Measurements from ENCODE around the gene KIAA0513. TPM values are rescaled to one million over a fixed set of nuclear protein-coding genes. Genes with fewer than 3 reads are reported as not detected.

Gene KIAA0513
- total and polyA plus RNA-seq, 10 donors: 1.7 to 30.0 (median 21.9) TPM

DNA sequence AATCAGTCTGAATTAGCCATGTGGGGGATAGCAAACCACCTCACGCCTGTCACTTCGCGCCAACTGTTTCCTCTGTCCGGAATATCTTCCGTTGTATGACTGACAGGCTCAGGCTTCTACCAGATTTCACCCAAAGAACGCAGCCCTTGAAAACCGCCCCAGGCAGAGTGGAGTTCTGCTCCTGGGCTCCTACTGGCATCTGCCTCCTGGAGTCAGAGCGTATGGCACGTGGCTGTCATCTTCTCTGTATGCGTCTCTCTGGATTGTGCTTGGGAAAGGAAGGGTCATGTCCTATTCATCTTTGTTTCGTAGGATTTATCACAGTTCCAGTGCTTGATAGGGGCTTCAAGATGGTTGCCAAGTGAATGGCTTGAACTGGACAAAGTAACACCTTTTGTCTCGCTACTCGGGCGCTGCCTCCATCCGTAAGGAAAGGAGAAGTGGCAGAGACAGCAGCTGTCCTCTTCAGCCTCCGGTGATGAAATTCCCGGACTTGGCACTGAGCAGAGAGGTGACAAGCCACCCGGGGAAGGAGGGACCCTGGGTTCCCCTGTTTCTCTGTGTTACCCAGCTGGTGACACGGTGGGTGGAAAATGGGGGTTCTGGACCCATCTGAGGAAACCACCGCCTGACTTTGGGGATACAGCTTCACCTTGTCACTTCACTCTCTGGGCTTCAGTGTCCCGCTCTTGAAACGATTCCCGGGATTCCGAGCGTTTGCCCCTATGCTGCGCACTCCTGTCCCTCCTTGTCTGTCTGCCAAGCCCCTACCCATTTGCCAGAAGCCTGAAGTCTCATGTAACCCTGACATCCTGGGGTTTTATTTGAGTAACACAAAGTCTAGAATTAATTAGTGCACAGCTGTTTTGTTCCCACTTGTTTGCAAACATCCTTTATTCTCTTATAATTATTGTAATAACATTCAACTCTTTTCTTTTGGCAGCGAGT lies 13.9 kb downstream of the KIAA0513 start:
- Histone ChIP-seq H3K9me3 (no peaks in the 10 kb centered on the region), H3K4me1 (peaks cover 0 to 36% (median 4%) of the 10 kb centered on the region in 6 donors), H3K27ac (no peak overlapping the region), H3K27me3 (replicated peaks in 1 of 7) (no peaks in the 10 kb centered on the region), H3K4me3 (no peak overlapping the region), H3K36me3 (peaks cover 0 to 71% (median 0%) of the 10 kb centered on the region in 6 donors)
- WGBS, 5 donors: 76 to 85% (median 83%) methylated on average over 27 of the region's 27 CpGs
- no peak for DNase-seq
- intact Hi-C loops (cut with DNase I; ENCODE audit: low total_unique reads): no loop called here
- no peak for TF ChIP-seq POLR2A (IDR thresholded peaks at IDR 0.05)
- TF ChIP-seq, protein P1, sequence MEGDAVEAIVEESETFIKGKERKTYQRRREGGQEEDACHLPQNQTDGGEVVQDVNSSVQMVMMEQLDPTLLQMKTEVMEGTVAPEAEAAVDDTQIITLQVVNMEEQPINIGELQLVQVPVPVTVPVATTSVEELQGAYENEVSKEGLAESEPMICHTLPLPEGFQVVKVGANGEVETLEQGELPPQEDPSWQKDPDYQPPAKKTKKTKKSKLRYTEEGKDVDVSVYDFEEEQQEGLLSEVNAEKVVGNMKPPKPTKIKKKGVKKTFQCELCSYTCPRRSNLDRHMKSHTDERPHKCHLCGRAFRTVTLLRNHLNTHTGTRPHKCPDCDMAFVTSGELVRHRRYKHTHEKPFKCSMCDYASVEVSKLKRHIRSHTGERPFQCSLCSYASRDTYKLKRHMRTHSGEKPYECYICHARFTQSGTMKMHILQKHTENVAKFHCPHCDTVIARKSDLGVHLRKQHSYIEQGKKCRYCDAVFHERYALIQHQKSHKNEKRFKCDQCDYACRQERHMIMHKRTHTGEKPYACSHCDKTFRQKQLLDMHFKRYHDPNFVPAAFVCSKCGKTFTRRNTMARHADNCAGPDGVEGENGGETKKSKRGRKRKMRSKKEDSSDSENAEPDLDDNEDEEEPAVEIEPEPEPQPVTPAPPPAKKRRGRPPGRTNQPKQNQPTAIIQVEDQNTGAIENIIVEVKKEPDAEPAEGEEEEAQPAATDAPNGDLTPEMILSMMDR (IDR thresholded peaks at IDR 0.05 in 8 of 11, conservative IDR thresholded peaks at IDR 0.05 in 3 of 11): no peak
- TF ChIP-seq POLR2AphosphoS5 (IDR thresholded peaks at IDR 0.05): no peak

DNA sequence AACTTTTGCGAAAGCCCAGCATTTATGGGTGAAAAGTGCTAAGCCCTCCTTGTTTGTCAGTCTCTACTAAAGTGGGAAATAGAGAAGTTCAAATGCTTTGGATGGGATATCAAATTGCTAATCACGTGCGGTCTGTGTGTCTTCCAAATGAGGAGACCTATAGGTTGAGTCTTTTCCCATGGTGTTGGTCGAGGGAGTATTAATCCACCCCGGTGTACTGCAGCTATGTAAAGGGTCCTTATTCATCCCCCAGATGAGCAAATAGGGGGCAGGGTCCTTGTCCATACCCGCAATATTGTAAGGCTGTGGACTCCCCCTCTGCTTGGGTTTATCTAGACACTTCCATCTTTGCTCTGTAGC lies 14.6 kb downstream of the KIAA0513 start:
- 82 to 91% (median 89%) methylated on average over 6 of the region's 6 CpGs for WGBS, 5 donors

DNA sequence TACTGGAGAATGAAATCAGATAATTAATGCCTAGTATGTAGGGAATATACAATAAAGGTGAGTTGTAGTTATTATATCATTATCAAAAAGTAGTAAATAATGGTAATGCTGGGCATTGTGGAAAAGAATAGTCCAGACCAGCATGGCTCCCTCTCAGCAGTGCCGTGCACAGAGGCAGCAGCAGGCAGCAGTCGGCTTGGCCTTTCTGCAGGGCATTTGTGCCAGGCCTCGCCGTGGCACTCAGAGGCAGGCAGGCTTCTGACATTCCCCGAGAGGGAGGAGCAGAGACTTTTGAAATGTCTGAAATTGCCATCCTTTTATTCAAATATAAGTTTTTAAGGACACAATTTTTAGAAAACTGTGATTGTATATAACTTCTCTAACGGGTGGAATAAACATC lies 15.0 kb downstream of the KIAA0513 start:
- no peak for DNase-seq
- Histone ChIP-seq H3K36me3 (peaks cover 0 to 63% (median 0%) of the 10 kb centered on the region in 6 donors), H3K4me3 (no peak overlapping the region), H3K27me3 (replicated peaks in 1 of 7) (no peaks in the 10 kb centered on the region), H3K4me1 (peaks cover 0 to 38% (median 4%) of the 10 kb centered on the region in 6 donors), H3K27ac (no peak overlapping the region), H3K9me3 (no peaks in the 10 kb centered on the region)
- intact Hi-C loops (cut with DNase I; ENCODE audit: low total_unique reads): no loop called here
- 89 to 95% (median 93%) methylated on average over 6 of the region's 6 CpGs for WGBS, 5 donors
- TF ChIP-seq, protein P1 (IDR thresholded peaks at IDR 0.05 in 8 of 11, conservative IDR thresholded peaks at IDR 0.05 in 3 of 11): no peak
- TF ChIP-seq POLR2AphosphoS5 (IDR thresholded peaks at IDR 0.05) (no peak), POLR2A (IDR thresholded peaks at IDR 0.05) (no peak)

More for the DNA sequence above, 14.6 kb downstream of the KIAA0513 start:
- peaks cover 0 to 65% (median 0%) of the 10 kb centered on the region in 6 donors for H3K36me3 ChIP-seq
- no peak overlapping the region for H3K4me3 ChIP-seq
- H3K9me3 ChIP-seq: no peaks in the 10 kb centered on the region
- intact Hi-C loops (cut with DNase I; ENCODE audit: low total_unique reads): no loop called here
- H3K27me3 ChIP-seq (replicated peaks in 1 of 7): no peaks in the 10 kb centered on the region
- no peak overlapping the region for H3K27ac ChIP-seq
- TF ChIP-seq, protein P1 (IDR thresholded peaks at IDR 0.05 in 8 of 11, conservative IDR thresholded peaks at IDR 0.05 in 3 of 11): no peak
- TF ChIP-seq POLR2AphosphoS5 (IDR thresholded peaks at IDR 0.05): no peak
- TF ChIP-seq POLR2A (IDR thresholded peaks at IDR 0.05): no peak
- no peak for DNase-seq
- H3K4me1 ChIP-seq: peaks cover 0 to 36% (median 4%) of the 10 kb centered on the region in 6 donors

DNA sequence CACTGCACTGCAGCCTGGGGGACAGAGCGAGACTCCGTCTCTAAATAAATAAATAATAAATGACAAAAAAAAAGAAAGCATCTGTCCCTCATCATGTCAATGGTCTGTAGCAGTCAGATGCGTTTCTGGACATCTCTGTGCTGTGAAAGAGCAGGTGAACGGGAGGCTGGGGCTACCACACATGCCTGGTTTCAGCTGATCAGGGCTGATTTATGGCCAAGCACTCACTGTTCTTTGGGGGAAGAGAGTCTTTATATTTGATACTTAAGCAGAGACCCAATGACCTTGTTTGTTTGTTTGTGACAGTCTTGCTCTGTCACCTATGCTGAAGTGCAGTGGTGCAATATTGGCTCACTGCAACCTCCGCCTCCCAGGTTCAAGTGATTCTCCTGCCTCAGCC lies 17.5 kb downstream of the KIAA0513 start:
- whole genome bisulfite sequencing, 5 donors: 93 to 96% (median 96%) methylated on average over 5 of the region's 5 CpGs
- Histone ChIP-seq H3K27ac (no peak overlapping the region), H3K27me3 (replicated peaks in 1 of 7) (no peaks in the 10 kb centered on the region), H3K4me1 (peaks cover 0 to 53% (median 4%) of the 10 kb centered on the region in 6 donors), H3K4me3 (no peak overlapping the region), H3K36me3 (peaks cover 0 to 51% (median 0%) of the 10 kb centered on the region in 6 donors), H3K9me3 (no peaks in the 10 kb centered on the region)
- no peak for DNase-seq
- TF ChIP-seq, protein P1 (IDR thresholded peaks at IDR 0.05 in 8 of 11, conservative IDR thresholded peaks at IDR 0.05 in 3 of 11): no peak
- no peak for TF ChIP-seq POLR2A (IDR thresholded peaks at IDR 0.05)
- TF ChIP-seq POLR2AphosphoS5 (IDR thresholded peaks at IDR 0.05): no peak
- intact Hi-C loops (cut with DNase I; ENCODE audit: low total_unique reads): no loop called here

Measured in spleen (tissue), 11 donors.